Hepatic stellate cell (primary cell): ENCODE measurements around the gene KLHL6.
A peak's percentile ranks its signal among the peaks of the same experiment; 100 is the strongest.

Experiments
- DNase-seq: peaks from one replicate; pipeline ENCODE4 v3.0.0; 2011; ENCODE audit warnings: low spot score

The KLHL6 gene

GRCh38 chr3:183563536-183563874 lies 8.0 kb upstream of the KLHL6 start:
- no peak for DNase-seq

- no peak for DNase-seq
Measured at GRCh38 chr3:183560607-183561006, 5.1 kb upstream of the KLHL6 start.

GRCh38 chr3:183558495-183558894 lies 3.0 kb upstream of the KLHL6 start:
- no peak for DNase-seq

- DNase-seq: no peak
Measured at GRCh38 chr3:183556722-183557121, 1.2 kb upstream of the KLHL6 start.

- DNase-seq: no peak
Measured at GRCh38 chr3:183554377-183554776, 1.1 kb downstream of the KLHL6 start.

- DNase-seq: no peak
Measured at GRCh38 chr3:183553334-183554026, 2.0 kb downstream of the KLHL6 start.

- DNase-seq: no peak
Measured at GRCh38 chr3:183551930-183552329, 3.6 kb downstream of the KLHL6 start.

GRCh38 chr3:183548262-183548769 lies 7.2 kb downstream of the KLHL6 start:
- DNase-seq: peak; percentile 58

- no peak for DNase-seq
Measured at GRCh38 chr3:183546625-183547024, 8.9 kb downstream of the KLHL6 start.

- no peak for DNase-seq
Measured at GRCh38 chr3:183545708-183546107, 9.8 kb downstream of the KLHL6 start.

GRCh38 chr3:183542355-183542754 lies 13.2 kb downstream of the KLHL6 start:
- DNase-seq: no peak

GRCh38 chr3:183541738-183542137 lies 13.8 kb downstream of the KLHL6 start:
- DNase-seq: no peak

- DNase-seq: no peak
Measured at GRCh38 chr3:183541235-183541655, 14.3 kb downstream of the KLHL6 start.

GRCh38 chr3:183540501-183541234 lies 14.8 kb downstream of the KLHL6 start:
- no peak for DNase-seq

- DNase-seq: no peak
Measured at GRCh38 chr3:183539811-183540210, 15.7 kb downstream of the KLHL6 start.

- no peak for DNase-seq
Measured at GRCh38 chr3:183538486-183538885, 17.0 kb downstream of the KLHL6 start.

GRCh38 chr3:183537295-183537730 lies 18.2 kb downstream of the KLHL6 start:
- DNase-seq: peak; percentile 23

GRCh38 chr3:183536238-183536880 lies 19.1 kb downstream of the KLHL6 start:
- no peak for DNase-seq

GRCh38 chr3:183534249-183534648 lies 21.3 kb downstream of the KLHL6 start:
- no peak for DNase-seq

- no peak for DNase-seq
Measured at GRCh38 chr3:183533412-183534132, 21.9 kb downstream of the KLHL6 start.

- no peak for DNase-seq
Measured at GRCh38 chr3:183532620-183533411, 22.7 kb downstream of the KLHL6 start.
